ENCODE measurements around the gene FSCN2.

Gene FSCN2

DNA sequence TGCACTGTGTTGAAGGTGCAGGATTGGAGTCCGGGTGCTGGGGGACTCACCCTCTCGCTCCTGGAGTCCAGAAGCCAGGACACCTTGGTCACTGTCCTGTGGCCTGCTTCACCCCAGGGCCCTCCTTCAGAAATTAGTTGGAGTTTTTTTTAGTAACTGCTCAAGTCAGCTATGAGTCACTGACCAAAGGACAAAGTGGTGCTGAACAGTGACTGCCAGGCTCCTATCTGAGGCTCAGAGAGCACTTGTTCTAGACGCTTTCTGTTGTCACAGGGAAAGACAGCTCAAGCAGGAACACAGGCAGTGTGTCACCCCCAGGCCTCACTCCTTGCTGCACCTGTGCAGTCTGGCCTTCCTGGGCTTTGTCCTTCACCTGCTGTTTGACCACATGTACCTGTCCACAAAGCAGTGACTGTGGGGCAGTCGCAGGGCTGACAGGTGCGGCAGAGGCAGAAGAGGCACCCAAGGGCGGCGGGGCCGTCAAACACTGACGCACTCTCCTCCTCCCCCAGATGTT is 28.1 kb downstream of the FSCN2 start:
- TF ChIP-seq, protein P1, sequence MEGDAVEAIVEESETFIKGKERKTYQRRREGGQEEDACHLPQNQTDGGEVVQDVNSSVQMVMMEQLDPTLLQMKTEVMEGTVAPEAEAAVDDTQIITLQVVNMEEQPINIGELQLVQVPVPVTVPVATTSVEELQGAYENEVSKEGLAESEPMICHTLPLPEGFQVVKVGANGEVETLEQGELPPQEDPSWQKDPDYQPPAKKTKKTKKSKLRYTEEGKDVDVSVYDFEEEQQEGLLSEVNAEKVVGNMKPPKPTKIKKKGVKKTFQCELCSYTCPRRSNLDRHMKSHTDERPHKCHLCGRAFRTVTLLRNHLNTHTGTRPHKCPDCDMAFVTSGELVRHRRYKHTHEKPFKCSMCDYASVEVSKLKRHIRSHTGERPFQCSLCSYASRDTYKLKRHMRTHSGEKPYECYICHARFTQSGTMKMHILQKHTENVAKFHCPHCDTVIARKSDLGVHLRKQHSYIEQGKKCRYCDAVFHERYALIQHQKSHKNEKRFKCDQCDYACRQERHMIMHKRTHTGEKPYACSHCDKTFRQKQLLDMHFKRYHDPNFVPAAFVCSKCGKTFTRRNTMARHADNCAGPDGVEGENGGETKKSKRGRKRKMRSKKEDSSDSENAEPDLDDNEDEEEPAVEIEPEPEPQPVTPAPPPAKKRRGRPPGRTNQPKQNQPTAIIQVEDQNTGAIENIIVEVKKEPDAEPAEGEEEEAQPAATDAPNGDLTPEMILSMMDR (conservative IDR thresholded peaks at IDR 0.05) = no peak
- H3K27ac ChIP-seq = peak overlapping the region; percentile 4

DNA sequence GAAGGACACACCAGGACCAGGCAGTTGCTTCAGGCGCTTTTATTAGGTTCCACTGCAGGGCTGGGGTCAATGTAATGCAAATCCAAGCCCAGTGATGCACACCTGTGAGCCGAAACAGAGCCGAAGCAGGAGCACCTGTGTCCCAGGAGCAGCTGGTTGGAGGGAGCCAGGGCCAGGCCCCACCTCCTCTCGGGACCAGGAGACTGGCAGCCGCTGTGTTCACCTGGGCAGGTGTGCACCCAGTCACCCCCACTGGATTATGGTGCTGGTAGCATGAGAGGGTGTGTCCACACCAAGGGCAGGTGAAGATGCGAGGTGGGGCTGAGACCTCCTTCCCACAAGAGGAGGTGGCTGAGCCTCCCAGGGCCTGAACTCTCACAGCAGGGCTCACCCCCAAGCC is 28.7 kb downstream of the FSCN2 start:
- TF ChIP-seq, protein P1 (conservative IDR thresholded peaks at IDR 0.05) = no peak
- H3K27ac ChIP-seq = no peak overlapping the region

DNA sequence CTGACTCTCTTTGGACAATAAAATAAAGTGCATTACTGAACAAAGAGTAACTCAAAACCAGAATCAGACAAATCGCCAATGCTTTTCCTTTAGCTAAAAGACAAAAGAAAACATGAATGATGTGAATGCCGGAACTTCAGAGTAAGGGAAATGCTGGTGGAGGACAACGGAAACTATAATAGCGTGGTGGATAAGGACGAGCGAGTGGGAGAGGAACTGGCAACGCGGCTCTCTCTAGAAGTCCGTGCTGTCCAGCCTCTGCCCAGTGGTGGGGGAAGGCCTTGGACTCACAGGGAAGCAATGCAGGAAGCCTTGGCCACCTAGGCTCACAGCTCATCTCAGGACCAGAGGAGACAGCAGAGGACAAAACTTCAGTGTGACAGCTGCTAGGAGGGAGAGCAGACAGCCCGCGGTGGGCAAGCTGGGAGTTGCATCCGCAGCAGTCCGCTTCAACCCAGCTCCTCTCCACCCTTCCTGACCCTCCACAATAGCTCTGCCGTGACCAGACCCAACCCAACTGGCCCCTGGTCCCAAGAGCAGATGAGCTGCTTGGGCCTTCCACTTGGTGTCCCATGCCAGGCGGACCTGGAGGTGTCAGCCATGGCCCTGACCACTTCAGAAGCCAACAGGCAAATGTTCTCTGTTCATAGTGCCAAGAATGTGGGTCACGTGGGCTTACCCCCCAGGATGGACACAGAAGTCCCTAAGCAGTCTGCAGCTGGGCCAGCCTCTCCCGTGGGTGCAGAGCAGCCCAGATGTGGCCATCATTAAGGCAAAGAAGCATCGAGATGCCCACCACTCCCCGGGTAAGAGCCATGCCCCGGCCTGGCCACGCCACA is 29.3 kb downstream of the FSCN2 start:
- TF ChIP-seq, protein P1 (conservative IDR thresholded peaks at IDR 0.05) = no peak

DNA sequence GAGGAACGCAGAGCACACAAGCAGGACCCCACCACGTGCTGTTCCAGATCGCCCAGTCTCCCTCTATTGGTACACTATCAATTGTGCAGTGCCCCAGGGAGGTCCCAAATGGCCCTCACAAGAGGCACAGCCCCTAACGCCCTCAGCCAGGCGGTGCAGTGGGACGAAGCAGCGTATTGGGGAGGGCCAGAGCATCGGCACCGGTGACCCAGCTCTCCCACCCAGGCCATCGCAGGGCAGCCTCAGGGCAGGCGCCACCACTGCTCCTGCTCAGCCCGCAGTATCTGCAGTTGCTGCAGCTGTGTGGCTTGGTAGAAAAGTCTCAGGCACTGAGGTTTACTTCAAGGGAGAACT is 29.9 kb downstream of the FSCN2 start:
- no peak overlapping the region for H3K27ac ChIP-seq
- TF ChIP-seq, protein P1 (conservative IDR thresholded peaks at IDR 0.05) = no peak

More for the DNA sequence above, 29.3 kb downstream of the FSCN2 start:
- H3K27ac ChIP-seq = no peak overlapping the region

DNA sequence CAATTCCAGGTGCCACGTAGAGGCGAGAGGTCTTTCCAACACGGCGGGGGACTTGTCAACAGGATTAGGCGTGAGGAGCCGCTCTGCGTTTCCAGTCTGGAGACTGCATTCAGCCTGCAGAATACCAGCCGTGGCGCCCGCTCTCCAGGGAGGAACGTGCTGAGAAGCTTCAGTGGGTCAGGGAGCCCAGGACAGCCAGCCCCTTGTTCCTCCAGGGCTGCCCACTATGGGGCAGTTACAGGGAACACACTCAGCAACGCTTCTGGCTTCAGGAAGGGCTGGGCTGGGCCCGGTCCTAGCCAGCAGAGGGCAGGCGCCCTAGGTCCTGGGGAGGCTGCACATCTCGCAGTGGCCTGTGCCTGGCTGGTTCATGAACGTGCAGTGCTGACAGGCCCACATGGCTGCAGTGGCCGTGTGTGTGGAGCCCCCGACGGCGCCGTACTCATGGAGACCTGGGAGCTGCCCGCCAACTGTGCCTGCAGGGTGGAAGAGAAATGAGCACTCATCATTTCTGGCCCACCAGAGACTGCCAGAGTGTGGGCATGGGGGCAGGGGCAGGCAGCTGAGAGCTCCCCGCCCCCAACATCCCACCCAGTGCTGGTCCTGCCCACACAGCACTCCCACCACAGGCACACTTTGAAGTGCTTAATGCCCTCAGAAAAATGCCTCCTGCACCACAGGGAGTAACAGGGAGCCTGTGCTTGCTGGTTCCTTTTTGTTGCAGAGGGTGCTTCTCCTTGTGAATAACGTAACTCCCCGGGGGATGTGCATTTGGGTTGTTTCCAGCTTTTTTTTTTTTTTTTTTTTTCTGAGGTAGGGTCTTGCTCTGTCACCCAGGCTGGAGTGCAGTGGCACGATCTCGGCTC is 31.0 kb downstream of the FSCN2 start:
- TF ChIP-seq, protein P1 (conservative IDR thresholded peaks at IDR 0.05) = peak; percentile 26
- H3K27ac ChIP-seq = no peak overlapping the region

DNA sequence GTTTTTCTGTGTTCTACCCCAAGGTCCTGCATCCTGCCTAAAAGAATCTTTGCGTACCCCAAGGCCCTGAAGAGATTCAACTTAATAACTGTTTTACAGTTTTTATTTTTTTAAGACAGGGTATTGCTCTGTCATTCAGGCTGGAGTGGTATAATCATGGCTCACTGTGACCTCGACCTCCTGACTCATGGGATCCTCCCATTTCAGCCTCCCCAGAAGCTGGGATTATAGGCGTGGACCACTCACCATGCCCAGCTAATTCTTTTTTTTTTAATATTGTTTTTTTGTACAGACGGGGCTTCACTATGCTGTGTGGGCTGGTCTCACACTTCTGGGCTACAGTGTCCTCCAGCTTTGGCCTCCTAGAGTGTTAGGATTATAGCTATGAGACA is 33.3 kb downstream of the FSCN2 start:
- H3K27ac ChIP-seq = no peak overlapping the region
- TF ChIP-seq, protein P1 (conservative IDR thresholded peaks at IDR 0.05) = no peak
